ENCODE results near the gene CSF3R. TPM values are rescaled to one million over a fixed set of nuclear protein-coding genes. Genes with fewer than 3 reads are reported as not detected.

The CSF3R gene
- total RNA-seq, 1 donor, result not detected

DNA sequence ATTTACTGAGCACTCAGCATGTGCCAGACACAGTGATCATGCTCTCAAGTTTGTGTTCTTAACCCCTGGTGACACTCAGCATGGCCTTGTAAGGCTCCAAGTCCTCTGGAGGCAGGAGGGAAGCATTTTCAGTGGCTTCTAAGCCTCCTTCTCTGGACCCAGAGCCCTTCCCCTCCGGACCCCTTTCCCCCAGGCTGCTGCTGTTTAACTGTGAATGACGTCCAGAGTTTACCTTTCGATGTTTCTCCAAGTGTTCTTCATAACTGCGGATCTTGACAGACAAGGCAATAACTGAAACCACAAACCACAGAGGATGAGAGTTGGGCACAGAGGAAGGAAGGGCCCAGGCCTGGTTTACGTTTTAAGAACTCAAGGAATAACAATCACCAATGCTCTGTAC is 25.0 kb downstream of the CSF3R start:
- no peak overlapping the region for H3K4me3 ChIP-seq (ENCODE audit: low read depth, low read length)
- no peak for DNase-seq (ENCODE audit: low read depth)
- TF ChIP-seq, protein P1, sequence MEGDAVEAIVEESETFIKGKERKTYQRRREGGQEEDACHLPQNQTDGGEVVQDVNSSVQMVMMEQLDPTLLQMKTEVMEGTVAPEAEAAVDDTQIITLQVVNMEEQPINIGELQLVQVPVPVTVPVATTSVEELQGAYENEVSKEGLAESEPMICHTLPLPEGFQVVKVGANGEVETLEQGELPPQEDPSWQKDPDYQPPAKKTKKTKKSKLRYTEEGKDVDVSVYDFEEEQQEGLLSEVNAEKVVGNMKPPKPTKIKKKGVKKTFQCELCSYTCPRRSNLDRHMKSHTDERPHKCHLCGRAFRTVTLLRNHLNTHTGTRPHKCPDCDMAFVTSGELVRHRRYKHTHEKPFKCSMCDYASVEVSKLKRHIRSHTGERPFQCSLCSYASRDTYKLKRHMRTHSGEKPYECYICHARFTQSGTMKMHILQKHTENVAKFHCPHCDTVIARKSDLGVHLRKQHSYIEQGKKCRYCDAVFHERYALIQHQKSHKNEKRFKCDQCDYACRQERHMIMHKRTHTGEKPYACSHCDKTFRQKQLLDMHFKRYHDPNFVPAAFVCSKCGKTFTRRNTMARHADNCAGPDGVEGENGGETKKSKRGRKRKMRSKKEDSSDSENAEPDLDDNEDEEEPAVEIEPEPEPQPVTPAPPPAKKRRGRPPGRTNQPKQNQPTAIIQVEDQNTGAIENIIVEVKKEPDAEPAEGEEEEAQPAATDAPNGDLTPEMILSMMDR (IDR thresholded peaks at IDR 0.05; ENCODE audit: insufficient read depth, low read depth, low read length), result no peak

DNA sequence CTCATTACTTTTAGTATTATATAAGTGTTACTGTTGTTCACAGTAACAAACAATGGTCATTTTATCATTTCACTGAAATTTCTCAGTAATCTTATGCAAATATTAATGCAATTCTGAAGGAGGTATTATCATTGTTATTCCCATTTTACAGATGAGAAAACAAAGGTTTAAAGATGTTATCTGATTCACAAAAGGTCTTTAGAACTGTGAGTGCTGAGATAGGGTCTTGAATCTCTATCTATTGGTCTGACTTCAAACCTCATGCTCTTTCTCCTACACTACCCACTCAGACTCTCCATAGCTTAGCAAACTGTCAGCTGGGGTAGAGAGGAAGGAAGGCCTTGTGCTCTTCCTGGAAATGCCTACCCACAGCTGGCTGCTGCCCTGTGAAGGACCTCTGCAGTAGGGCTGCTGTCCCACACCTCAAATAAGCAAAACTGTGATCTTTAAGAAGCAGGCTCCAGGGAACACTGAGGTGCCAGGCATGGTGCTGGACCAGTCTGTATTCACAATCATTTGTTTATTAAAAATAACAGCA is 26.3 kb downstream of the CSF3R start:
- TF ChIP-seq, protein P1 (IDR thresholded peaks at IDR 0.05; ENCODE audit: insufficient read depth, low read depth, low read length), result no peak
- no peak for DNase-seq (ENCODE audit: low read depth)
- H3K4me3 ChIP-seq (ENCODE audit: low read depth, low read length), result no peak overlapping the region

DNA sequence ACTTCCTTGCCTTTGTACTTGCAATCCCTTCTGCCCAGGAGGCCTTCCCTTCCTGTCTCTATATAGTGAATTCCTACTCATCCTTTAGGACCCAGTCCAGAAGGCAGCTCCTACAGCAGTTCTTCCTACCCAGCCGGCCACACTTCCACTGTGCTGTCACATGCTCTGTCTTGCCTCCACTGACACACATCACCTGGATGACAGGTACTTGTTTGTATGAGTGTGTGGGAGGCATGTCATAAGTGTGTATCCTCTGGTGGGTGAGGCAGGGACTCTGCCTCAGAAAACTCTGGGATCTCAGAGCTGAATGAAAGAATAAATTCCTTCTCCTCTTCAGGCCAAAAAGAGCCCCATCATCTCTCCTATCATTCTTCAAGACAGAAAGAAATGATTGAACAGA is 27.3 kb downstream of the CSF3R start:
- no peak for DNase-seq (ENCODE audit: low read depth)
- TF ChIP-seq, protein P1 (IDR thresholded peaks at IDR 0.05; ENCODE audit: insufficient read depth, low read depth, low read length), result no peak

DNA sequence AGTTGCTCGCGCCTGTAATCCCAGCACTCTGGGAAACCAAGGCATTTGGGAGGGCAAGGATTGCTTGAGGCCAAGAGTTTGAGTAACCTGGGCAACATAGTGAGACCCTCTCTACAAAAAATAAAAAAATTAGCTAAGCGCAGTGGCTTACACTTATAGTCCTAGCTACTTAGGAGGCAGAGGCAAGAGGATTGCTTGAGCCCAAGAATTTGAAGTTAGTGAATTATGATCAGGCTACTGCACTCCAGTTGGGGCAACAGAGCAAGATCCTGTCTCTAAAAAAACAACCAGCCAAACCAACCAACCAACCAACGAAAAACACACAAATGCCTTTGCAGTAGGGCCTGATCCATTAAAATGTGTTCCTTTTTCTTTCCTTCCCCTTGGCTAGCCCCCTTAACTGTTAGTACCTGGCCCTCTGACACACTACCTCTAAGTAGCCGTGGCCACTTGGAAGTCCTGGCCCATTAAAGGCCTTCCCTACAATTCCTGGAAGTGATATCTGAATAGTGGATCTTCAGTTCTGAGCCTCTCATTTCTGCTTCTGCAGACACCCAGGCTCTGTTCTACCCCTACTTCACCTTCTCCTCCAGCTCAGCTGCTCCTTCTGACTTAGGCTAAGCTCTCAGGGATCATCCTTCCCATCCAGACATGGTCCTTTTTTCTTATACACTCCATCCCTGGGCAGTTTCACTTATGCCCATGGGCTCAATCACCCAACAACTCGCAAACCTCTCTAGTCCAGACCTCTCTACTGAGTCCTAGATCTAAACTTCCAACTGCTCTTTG is 28.9 kb downstream of the CSF3R start:
- DNase-seq (ENCODE audit: low read depth), result no peak
- H3K4me3 ChIP-seq (ENCODE audit: low read depth, low read length), result no peak overlapping the region
- TF ChIP-seq, protein P1 (IDR thresholded peaks at IDR 0.05; ENCODE audit: insufficient read depth, low read depth, low read length), result no peak

More for the DNA sequence above, 27.3 kb downstream of the CSF3R start:
- no peak overlapping the region for H3K4me3 ChIP-seq (ENCODE audit: low read depth, low read length)

DNA sequence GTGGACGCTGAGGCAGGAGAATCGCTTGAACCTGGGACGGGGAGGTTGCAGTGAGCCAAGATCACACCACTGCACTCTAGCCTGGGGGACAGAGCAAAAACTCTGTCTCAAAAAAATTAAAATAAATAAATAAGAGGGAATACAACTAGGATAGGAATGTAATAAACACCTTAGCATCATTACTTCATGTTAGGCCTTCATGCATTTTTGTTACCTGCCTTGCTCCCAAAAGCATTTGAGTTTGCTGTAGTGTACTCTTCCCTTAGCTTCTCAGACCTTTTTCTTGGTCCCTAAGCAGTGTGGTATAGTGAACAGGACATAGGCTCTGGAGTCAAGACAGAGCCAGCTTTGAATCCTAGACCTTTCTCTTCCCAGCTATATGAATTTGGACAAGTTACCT is 29.7 kb downstream of the CSF3R start:
- DNase-seq (ENCODE audit: low read depth), result no peak
- H3K4me3 ChIP-seq (ENCODE audit: low read depth, low read length), result no peak overlapping the region
- TF ChIP-seq, protein P1 (IDR thresholded peaks at IDR 0.05; ENCODE audit: insufficient read depth, low read depth, low read length), result no peak

DNA sequence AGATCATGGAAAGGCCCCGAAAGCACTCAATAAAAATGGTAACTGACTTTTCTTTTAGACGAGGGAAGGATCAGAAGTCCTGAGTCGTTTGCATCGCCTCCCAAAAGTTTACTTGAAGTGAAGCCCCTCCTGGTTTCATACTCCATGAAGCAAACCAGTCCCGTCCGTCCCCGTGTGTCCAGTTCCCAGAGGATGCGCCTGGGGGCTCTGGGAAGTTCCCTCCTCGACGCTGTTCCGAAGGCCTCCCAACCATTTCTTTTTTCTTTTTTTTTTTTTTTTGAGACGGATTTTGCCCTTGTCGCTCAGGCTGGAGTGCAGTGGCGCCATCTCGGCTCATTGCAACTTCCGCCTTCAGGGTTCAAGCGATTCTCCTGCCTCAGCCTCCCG is 31.8 kb downstream of the CSF3R start:
- TF ChIP-seq, protein P1 (IDR thresholded peaks at IDR 0.05; ENCODE audit: insufficient read depth, low read depth, low read length), result no peak
- DNase-seq (ENCODE audit: low read depth), result no peak
- H3K4me3 ChIP-seq (ENCODE audit: low read depth, low read length), result peak overlapping the region; percentile 69

Data from fibroblast of villous mesenchyme (primary cell).